Sigmoid colon (tissue), 4 donors: ENCODE measurements around the gene SUMO3.

ENCODE experiments used
- CTCF ChIP-seq, 4 experiments: fragments of 450-650 bp in 3 of 4; fragments of 200-600 bp in 1 of 4; IDR thresholded peaks; one replicate each; pipeline ENCODE4 v1.5.1; 2016 to 2019; ENCODE audit warnings: antibody characterized with exemption in 4 of 4, mild to moderate bottlenecking in 3 of 4, moderate library complexity in 2 of 4
- EP300 ChIP-seq, 4 donors: sonication (generic); formaldehyde crosslinking; IDR thresholded peaks; one replicate each; pipeline ENCODE4 v1.6.1; 2017; ENCODE audit warnings: antibody characterized with exemption in 4 of 4
- POLR2A ChIP-seq, 2 donors: fragments of 450-650 bp; IDR thresholded peaks; one replicate each; pipeline ENCODE4 v1.6.1; 2016; ENCODE audit warnings: antibody characterized with exemption in 2 of 2, mild to moderate bottlenecking in 2 of 2, moderate library complexity in 2 of 2
- POLR2AphosphoS5 ChIP-seq, 4 donors: sonication (generic); formaldehyde crosslinking; IDR thresholded peaks; one replicate each; pipeline ENCODE4 v1.6.1; 2017; ENCODE audit warnings: antibody characterized with exemption in 4 of 4

- TF ChIP-seq CTCF (IDR thresholded peaks at IDR 0.05), result no peak
- no peak for TF ChIP-seq EP300 (IDR thresholded peaks at IDR 0.05)
- TF ChIP-seq POLR2A (IDR thresholded peaks at IDR 0.05), result no peak
- TF ChIP-seq POLR2AphosphoS5 (IDR thresholded peaks at IDR 0.05), result no peak
Observed at GRCh38 chr21:44774972-44775371, 42.9 kb downstream of the SUMO3 start.
